ENCODE data around the gene ADAM22.

DNA sequence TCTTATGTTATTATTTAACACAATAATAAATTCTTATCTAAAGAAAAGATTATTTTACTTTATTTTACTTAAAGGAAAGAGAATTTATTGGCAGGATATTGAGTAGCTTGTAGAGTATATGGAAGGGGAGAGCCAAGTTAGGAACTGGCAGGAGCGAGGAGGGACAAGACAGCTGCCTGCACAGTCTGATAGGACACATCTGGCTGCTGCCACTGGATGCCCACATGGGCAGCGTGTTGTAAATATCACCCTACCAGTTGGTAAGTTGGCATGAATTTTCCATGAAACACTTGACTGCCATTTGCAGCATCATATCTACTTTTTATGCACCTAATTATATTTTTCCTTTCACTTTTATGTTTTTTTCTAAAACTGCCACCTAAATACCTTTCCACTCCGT is 266.2 kb downstream of the ADAM22 start:
- TF ChIP-seq, protein P1, sequence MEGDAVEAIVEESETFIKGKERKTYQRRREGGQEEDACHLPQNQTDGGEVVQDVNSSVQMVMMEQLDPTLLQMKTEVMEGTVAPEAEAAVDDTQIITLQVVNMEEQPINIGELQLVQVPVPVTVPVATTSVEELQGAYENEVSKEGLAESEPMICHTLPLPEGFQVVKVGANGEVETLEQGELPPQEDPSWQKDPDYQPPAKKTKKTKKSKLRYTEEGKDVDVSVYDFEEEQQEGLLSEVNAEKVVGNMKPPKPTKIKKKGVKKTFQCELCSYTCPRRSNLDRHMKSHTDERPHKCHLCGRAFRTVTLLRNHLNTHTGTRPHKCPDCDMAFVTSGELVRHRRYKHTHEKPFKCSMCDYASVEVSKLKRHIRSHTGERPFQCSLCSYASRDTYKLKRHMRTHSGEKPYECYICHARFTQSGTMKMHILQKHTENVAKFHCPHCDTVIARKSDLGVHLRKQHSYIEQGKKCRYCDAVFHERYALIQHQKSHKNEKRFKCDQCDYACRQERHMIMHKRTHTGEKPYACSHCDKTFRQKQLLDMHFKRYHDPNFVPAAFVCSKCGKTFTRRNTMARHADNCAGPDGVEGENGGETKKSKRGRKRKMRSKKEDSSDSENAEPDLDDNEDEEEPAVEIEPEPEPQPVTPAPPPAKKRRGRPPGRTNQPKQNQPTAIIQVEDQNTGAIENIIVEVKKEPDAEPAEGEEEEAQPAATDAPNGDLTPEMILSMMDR (IDR thresholded peaks at IDR 0.05), result no peak
- TF ChIP-seq POLR2A (IDR thresholded peaks at IDR 0.05), result no peak
- TF ChIP-seq EP300 (IDR thresholded peaks at IDR 0.05), result no peak

Measured in ovary (tissue), 3 donors.